ENCODE results near the gene ATG9A. TPM values are rescaled to one million over a fixed set of nuclear protein-coding genes. Genes with fewer than 3 reads are reported as not detected.

Gene ATG9A
- total and polyA plus RNA-seq, 2 donors (not counting 3 experiments of a cell fraction or from before 2014, with no cell fraction given), result 65.5 to 95.0 TPM

DNA sequence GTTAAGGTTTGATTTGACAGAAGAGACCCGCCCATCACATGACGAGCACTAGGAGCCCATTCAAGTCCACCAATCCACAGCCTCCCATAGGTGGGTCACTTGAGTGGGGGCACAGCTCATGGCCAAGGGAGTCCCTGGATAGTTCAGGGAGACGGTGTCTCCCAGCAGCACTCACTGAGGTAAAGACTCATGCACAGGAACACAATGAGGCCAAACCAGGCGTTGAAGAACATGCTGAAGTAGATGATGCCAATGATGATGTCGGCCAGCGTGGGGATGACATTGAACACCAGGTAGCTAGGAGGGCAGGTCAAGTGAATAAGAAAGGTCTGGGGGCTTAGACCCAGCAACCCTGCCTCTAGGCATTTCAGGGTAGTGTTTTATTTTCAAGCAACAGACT lies 14.7 kb downstream of the ATG9A start:
- ChIA-PET CTCF (no interaction called here), POLR2A (no interaction called here)
- Histone ChIP-seq H3K27me3 (ENCODE audit: control insufficient read depth in 2 of 2, insufficient read depth in 2 of 2, low read length in 2 of 2) (no peaks in the 10 kb centered on the region), H3K9ac (replicated peaks; ENCODE audit: extremely low read depth, insufficient read depth, low read length) (no peak overlapping the region), H4K20me1 (replicated peaks; ENCODE audit: control insufficient read depth, extremely low read depth, insufficient read depth, low read length) (no peaks in the 10 kb centered on the region), H3K4me2 (ENCODE audit: insufficient read depth, low read length) (no peak overlapping the region), H3K36me3 (ENCODE audit: control insufficient read depth in 2 of 2, extremely low read depth in 1 of 2, insufficient read depth in 2 of 2, low read length in 2 of 2) (peaks cover 3 to 8% of the 10 kb centered on the region in 2 experiments), H3K4me3 (replicated peaks in 1 of 3; ENCODE audit: insufficient read depth in 1 of 3, low read depth in 1 of 3, low read length in 3 of 3) (no peak overlapping the region), H2AFZ (ENCODE audit: low read depth, low read length) (no peak overlapping the region), H3K4me1 (ENCODE audit: control insufficient read depth, extremely low read depth, insufficient read depth, low read length) (peaks cover 14% of the 10 kb centered on the region), H3K27ac (ENCODE audit: insufficient read depth, low read depth, low read length) (no peak overlapping the region), H3K79me2 (ENCODE audit: control insufficient read depth, insufficient read depth, low read length) (no peaks in the 10 kb centered on the region), H3K9me1 (replicated peaks; ENCODE audit: control insufficient read depth, extremely low read depth, insufficient read depth, low read length) (no peaks in the 10 kb centered on the region), H3K9me3 (replicated peaks; ENCODE audit: control insufficient read depth, insufficient read depth, low read length) (no peaks in the 10 kb centered on the region)
- BruUV-seq (replicated peaks), result no TSS peak
- FAIRE-seq (no peak), DNase-seq (ENCODE audit: low read depth, low spot score) (no peak)
- TF ChIP-seq POLR2A (IDR thresholded peaks at IDR 0.05; ENCODE audit: low read depth, low read length) (no peak), GATA2 (IDR thresholded peaks at IDR 0.05; ENCODE audit: insufficient read depth, insufficient read length, low read depth, low read length) (no peak)
- intact Hi-C loops (cut with micrococcal nuclease) (loop anchor here (5.0 kb wide), 1 partner anchor 157 kb away; no protein-coding TSS in a partner anchor), dilution Hi-C loops (cut with MboI; ENCODE audit: extremely low pct_ligation_motif_present, low sequenced_read_pairs) (no loop called here)

DNA sequence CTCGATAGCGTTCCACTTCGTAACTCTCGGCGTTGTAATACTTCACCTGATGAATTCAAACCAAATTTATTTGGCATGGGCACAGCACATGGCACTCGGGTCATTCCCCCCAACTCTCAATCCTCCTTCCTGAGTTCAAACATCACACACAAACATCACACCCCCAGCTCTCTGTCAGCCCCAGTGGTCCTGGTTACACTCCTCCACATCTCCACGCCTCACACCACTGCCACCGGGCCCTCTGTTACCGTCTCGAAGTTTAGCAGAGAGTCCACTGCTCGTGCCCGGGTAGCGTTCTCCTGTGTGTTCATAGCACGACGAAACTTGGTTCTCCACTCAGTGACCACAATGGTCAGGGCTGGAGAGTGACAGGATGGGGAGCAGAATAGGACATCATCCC lies 15.3 kb downstream of the ATG9A start:
- Histone ChIP-seq H3K4me2 (ENCODE audit: insufficient read depth, low read length) (no peak overlapping the region), H3K36me3 (ENCODE audit: control insufficient read depth in 2 of 2, extremely low read depth in 1 of 2, insufficient read depth in 2 of 2, low read length in 2 of 2) (peaks cover 3 to 10% of the 10 kb centered on the region in 2 experiments), H3K4me1 (ENCODE audit: control insufficient read depth, extremely low read depth, insufficient read depth, low read length) (peaks cover 10% of the 10 kb centered on the region), H3K9me3 (replicated peaks; ENCODE audit: control insufficient read depth, insufficient read depth, low read length) (no peaks in the 10 kb centered on the region), H3K9me1 (replicated peaks; ENCODE audit: control insufficient read depth, extremely low read depth, insufficient read depth, low read length) (no peaks in the 10 kb centered on the region), H3K27me3 (ENCODE audit: control insufficient read depth in 2 of 2, insufficient read depth in 2 of 2, low read length in 2 of 2) (no peaks in the 10 kb centered on the region), H3K4me3 (replicated peaks in 1 of 3; ENCODE audit: insufficient read depth in 1 of 3, low read depth in 1 of 3, low read length in 3 of 3) (no peak overlapping the region), H3K9ac (replicated peaks; ENCODE audit: extremely low read depth, insufficient read depth, low read length) (no peak overlapping the region), H3K27ac (ENCODE audit: insufficient read depth, low read depth, low read length) (no peak overlapping the region), H3K79me2 (ENCODE audit: control insufficient read depth, insufficient read depth, low read length) (no peaks in the 10 kb centered on the region), H4K20me1 (replicated peaks; ENCODE audit: control insufficient read depth, extremely low read depth, insufficient read depth, low read length) (no peaks in the 10 kb centered on the region), H2AFZ (ENCODE audit: low read depth, low read length) (no peak overlapping the region)
- dilution Hi-C loops (cut with MboI; ENCODE audit: extremely low pct_ligation_motif_present, low sequenced_read_pairs), result no loop called here
- ChIA-PET CTCF (no interaction called here), POLR2A (no interaction called here)
- no peak for DNase-seq (ENCODE audit: low read depth, low spot score)
- FAIRE-seq, result no peak
- intact Hi-C loops (cut with micrococcal nuclease), result no loop called here
- BruUV-seq (replicated peaks), result no TSS peak
- TF ChIP-seq POLR2A (IDR thresholded peaks at IDR 0.05; ENCODE audit: low read depth, low read length) (no peak), MYC (IDR thresholded peaks at IDR 0.05; ENCODE audit: low read depth, low read length) (no peak), FOS (IDR thresholded peaks at IDR 0.05; ENCODE audit: borderline replicate concordance, insufficient read depth, low read length) (no peak), EZH2 (IDR thresholded peaks at IDR 0.05; ENCODE audit: borderline replicate concordance, low read depth, low read length, severe bottlenecking) (no peak), JUN (IDR thresholded peaks at IDR 0.05; ENCODE audit: borderline replicate concordance, insufficient read depth, insufficient read length, low read depth) (no peak), GATA2 (IDR thresholded peaks at IDR 0.05; ENCODE audit: insufficient read depth, insufficient read length, low read depth, low read length) (no peak), POLR2AphosphoS5 (IDR thresholded peaks at IDR 0.05; ENCODE audit: insufficient read depth, low read depth, low read length) (no peak)
- TF ChIP-seq, protein P1, sequence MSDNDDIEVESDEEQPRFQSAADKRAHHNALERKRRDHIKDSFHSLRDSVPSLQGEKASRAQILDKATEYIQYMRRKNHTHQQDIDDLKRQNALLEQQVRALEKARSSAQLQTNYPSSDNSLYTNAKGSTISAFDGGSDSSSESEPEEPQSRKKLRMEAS (IDR thresholded peaks at IDR 0.05; ENCODE audit: insufficient read depth, insufficient read length), result no peak
- TF ChIP-seq, protein P2, sequence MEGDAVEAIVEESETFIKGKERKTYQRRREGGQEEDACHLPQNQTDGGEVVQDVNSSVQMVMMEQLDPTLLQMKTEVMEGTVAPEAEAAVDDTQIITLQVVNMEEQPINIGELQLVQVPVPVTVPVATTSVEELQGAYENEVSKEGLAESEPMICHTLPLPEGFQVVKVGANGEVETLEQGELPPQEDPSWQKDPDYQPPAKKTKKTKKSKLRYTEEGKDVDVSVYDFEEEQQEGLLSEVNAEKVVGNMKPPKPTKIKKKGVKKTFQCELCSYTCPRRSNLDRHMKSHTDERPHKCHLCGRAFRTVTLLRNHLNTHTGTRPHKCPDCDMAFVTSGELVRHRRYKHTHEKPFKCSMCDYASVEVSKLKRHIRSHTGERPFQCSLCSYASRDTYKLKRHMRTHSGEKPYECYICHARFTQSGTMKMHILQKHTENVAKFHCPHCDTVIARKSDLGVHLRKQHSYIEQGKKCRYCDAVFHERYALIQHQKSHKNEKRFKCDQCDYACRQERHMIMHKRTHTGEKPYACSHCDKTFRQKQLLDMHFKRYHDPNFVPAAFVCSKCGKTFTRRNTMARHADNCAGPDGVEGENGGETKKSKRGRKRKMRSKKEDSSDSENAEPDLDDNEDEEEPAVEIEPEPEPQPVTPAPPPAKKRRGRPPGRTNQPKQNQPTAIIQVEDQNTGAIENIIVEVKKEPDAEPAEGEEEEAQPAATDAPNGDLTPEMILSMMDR (IDR thresholded peaks at IDR 0.05; ENCODE audit: extremely low read depth in 1 of 2, insufficient read depth in 1 of 2, low read depth in 1 of 2, low read length in 2 of 2), result no peak

All from endothelial cell of umbilical vein (primary cell).